ENCODE measurements around the gene PNPLA1. TPM values are rescaled to one million over a fixed set of nuclear protein-coding genes. Genes with fewer than 3 reads are reported as not detected.
A peak's percentile ranks its signal among the peaks of the same experiment; 100 is the strongest.

The PNPLA1 gene
- total and polyA plus RNA-seq, 5 donors = not detected

DNA sequence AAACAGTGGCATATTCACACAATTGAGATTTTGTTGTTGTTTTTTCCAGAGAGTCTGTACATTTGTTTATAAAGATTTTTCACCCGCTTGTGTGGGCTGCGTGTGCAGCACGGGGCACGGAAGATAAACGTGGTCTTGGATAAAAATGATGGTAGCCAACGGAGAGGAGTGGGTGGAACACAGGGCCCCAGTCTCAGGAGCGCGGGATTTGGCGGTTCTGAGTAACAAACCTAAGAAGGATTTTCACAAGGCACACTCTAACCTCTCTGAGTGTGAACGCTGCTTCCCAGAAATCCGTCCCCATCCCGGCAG is 70.4 kb downstream of the PNPLA1 start:
- Histone ChIP-seq H3K4me3 (ENCODE audit: low read length) (no peak overlapping the region), H3K4me1 (ENCODE audit: control insufficient read depth, insufficient read depth, low read length) (no peaks in the 10 kb centered on the region), H3K27ac (ENCODE audit: low read length) (no peak overlapping the region), H3K9me3 (ENCODE audit: control insufficient read depth, low read length) (no peaks in the 10 kb centered on the region), H3K27me3 (ENCODE audit: control insufficient read depth, insufficient read depth) (no peaks in the 10 kb centered on the region)
- ATAC-seq = peak in 1 of 2 donors; percentile 6
- WGBS = 53% methylated on average over 12 of the region's 12 CpGs
- DNase-seq = no peak
- intact Hi-C loops (cut with DNase I) = loop anchor here in 1 of 4 donors (2.0 kb wide), 1 partner anchor 21 kb away; no protein-coding TSS in a partner anchor

DNA sequence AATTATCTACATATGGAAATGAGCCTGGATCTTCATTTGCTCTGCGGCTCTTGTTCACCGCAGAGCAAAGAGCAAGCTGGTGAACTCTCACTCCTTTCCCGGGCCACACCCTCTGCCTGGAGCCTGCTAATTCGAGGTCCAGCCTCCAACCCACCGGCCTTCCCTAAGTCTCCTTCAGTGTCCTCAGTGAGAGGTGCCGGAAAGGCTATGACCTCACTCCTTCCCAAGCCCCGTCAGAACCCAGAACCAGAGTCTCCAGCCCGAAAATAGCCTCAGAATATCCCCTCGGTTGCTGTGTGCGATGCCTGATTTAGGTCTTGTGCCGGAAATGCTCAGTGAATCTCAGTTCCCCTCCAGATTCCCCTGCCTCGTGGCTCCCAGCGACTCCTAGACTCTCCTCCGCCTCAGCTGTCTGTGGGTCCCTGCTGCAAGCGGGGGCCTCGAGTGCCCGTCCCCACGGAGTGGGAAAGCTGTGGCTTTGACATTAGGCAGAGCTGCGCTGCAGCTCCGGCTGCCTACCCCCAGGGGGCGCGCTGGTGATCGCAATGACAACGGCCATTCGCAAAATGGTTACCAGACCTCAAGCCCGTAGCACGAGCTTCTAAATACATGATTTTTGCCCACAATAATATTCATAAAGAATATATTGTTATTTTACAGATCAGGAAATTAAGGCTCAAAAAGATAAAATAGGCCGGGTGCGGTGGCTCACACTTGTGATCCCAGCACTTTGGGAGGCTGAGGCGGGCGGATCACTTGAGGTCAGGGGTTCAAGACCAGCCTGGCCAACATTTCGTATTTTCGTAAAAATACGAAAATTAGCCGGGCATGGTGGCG is 71.0 kb downstream of the PNPLA1 start:
- Histone ChIP-seq H3K4me1 (ENCODE audit: control insufficient read depth, insufficient read depth, low read length) (no peaks in the 10 kb centered on the region), H3K27me3 (ENCODE audit: control insufficient read depth, insufficient read depth) (no peaks in the 10 kb centered on the region), H3K4me3 (ENCODE audit: low read length) (no peak overlapping the region), H3K27ac (ENCODE audit: low read length) (no peak overlapping the region), H3K9me3 (ENCODE audit: control insufficient read depth, low read length) (no peaks in the 10 kb centered on the region)
- WGBS = 19% methylated on average over 36 of the region's 36 CpGs
- ATAC-seq (peak; percentile 71 to 81), DNase-seq (peak; percentile 80 to 94 (median 92))
- intact Hi-C loops (cut with DNase I) = loop anchor here in 1 of 4 donors (2.0 kb wide), 1 partner anchor 20 kb away; no protein-coding TSS in a partner anchor

GRCh38 chr6:36343109-36343680 is 73.3 kb downstream of the PNPLA1 start:
- Histone ChIP-seq H3K27ac (ENCODE audit: low read length) (no peak overlapping the region), H3K4me1 (ENCODE audit: control insufficient read depth, insufficient read depth, low read length) (no peaks in the 10 kb centered on the region), H3K4me3 (ENCODE audit: low read length) (no peak overlapping the region), H3K27me3 (ENCODE audit: control insufficient read depth, insufficient read depth) (no peaks in the 10 kb centered on the region), H3K9me3 (ENCODE audit: control insufficient read depth, low read length) (no peaks in the 10 kb centered on the region)
- 72% methylated on average over 5 of the region's 5 CpGs for WGBS
- DNase-seq (peak in 1 of 3 donors; percentile 45), ATAC-seq (peak; percentile 54 to 62)
- intact Hi-C loops (cut with DNase I) = no loop called here

DNA sequence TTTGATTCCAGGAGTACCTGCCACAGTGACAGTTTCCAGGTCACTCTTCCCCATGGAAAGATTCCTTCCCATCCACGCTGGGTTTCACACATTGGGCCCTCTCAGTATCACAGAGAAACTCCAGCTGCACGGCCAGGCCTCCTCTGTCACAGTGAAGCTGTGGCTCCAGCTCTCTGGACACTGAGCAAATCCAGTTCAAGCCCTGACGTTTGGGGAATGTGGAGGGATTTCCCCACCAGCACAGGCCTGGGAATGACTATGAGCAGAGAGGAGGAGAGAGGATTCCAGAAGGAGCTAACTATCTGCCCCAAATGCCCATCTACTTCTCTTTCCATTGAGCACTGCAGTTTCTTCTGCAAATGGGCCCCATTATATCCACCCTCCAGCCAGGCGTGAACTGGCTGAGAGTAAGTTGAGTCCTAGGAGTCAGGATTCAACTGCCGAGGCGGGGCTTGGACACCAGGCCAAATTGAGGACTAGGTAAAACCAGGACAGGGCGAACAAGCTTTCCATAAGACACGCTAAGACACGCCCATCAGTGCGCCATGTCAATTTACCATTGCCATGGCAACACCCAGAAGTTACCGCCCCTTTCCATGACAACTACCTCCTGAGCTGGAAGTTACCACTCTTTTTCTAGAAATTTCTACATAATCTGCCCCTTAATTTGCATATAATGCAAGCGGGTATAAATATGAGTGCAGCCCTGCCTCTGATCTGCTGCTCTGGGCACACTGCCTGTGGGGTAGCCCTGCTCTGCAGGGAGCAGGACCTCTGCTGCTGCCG is 76.0 kb downstream of the PNPLA1 start:
- Histone ChIP-seq H3K27ac (ENCODE audit: low read length) (no peak overlapping the region), H3K9me3 (ENCODE audit: control insufficient read depth, low read length) (no peaks in the 10 kb centered on the region), H3K27me3 (ENCODE audit: control insufficient read depth, insufficient read depth) (no peaks in the 10 kb centered on the region), H3K4me3 (ENCODE audit: low read length) (no peak overlapping the region), H3K4me1 (ENCODE audit: control insufficient read depth, insufficient read depth, low read length) (peaks cover 7% of the 10 kb centered on the region)
- WGBS = 87% methylated on average over 13 of the region's 13 CpGs
- no peak for DNase-seq
- no peak for ATAC-seq
- intact Hi-C loops (cut with DNase I) = no loop called here

GRCh38 chr6:36346486-36347273 is 76.8 kb downstream of the PNPLA1 start:
- H3K27ac ChIP-seq (ENCODE audit: low read length) = no peak overlapping the region
- peaks cover 7% of the 10 kb centered on the region for H3K4me1 ChIP-seq (ENCODE audit: control insufficient read depth, insufficient read depth, low read length)
- H3K9me3 ChIP-seq (ENCODE audit: control insufficient read depth, low read length) = no peaks in the 10 kb centered on the region
- no peak for ATAC-seq
- intact Hi-C loops (cut with DNase I) = no loop called here
- H3K4me3 ChIP-seq (ENCODE audit: low read length) = no peak overlapping the region
- WGBS = 92% methylated on average over 20 of the region's 20 CpGs
- no peak for DNase-seq
- H3K27me3 ChIP-seq (ENCODE audit: control insufficient read depth, insufficient read depth) = no peaks in the 10 kb centered on the region

- Histone ChIP-seq H3K27ac (ENCODE audit: low read length) (no peak overlapping the region), H3K4me3 (ENCODE audit: low read length) (no peak overlapping the region), H3K9me3 (ENCODE audit: control insufficient read depth, low read length) (no peaks in the 10 kb centered on the region), H3K4me1 (ENCODE audit: control insufficient read depth, insufficient read depth, low read length) (peaks cover 7% of the 10 kb centered on the region), H3K27me3 (ENCODE audit: control insufficient read depth, insufficient read depth) (no peaks in the 10 kb centered on the region)
- no peak for ATAC-seq
- intact Hi-C loops (cut with DNase I) = no loop called here
- WGBS = 88% methylated on average over 4 of the region's 4 CpGs
- DNase-seq = no peak
Observed at GRCh38 chr6:36347621-36348020, 77.8 kb downstream of the PNPLA1 start.

GRCh38 chr6:36349240-36349639 is 79.4 kb downstream of the PNPLA1 start:
- Histone ChIP-seq H3K4me3 (ENCODE audit: low read length) (no peak overlapping the region), H3K4me1 (ENCODE audit: control insufficient read depth, insufficient read depth, low read length) (peaks cover 7% of the 10 kb centered on the region), H3K9me3 (ENCODE audit: control insufficient read depth, low read length) (no peaks in the 10 kb centered on the region), H3K27me3 (ENCODE audit: control insufficient read depth, insufficient read depth) (no peaks in the 10 kb centered on the region), H3K27ac (ENCODE audit: low read length) (no peak overlapping the region)
- WGBS = 84% methylated on average over 6 of the region's 6 CpGs
- ATAC-seq (no peak), DNase-seq (no peak)
- intact Hi-C loops (cut with DNase I) = no loop called here

DNA sequence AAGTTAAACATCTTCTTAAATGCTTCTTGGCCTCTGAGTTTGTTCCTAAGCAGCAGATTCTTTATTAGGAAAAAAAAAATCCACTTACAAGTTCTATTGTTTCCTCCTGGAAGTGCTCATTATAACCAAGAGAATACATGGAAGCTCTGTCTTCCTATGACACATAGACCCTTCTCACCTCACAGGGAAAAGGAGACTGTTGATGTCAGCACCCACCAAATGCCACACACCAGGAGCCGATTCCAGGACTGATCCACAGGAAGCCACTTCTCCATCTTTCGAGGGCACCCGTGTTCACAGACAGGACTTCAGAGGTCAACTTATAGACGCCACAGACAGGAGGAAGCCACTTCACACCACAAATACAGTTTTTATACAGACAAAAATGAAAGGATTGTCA is 80.2 kb downstream of the PNPLA1 start:
- H3K4me1 ChIP-seq (ENCODE audit: control insufficient read depth, insufficient read depth, low read length) = peaks cover 7% of the 10 kb centered on the region
- ATAC-seq (peak in 1 of 2 donors; percentile 71), DNase-seq (no peak)
- intact Hi-C loops (cut with DNase I) = loop anchor here in 2 of 4 donors (10.0 kb wide), 2 partner anchors 45 to 225 kb away; no protein-coding TSS in a partner anchor
- no peaks in the 10 kb centered on the region for H3K27me3 ChIP-seq (ENCODE audit: control insufficient read depth, insufficient read depth)
- no peak overlapping the region for H3K4me3 ChIP-seq (ENCODE audit: low read length)
- H3K9me3 ChIP-seq (ENCODE audit: control insufficient read depth, low read length) = no peaks in the 10 kb centered on the region
- no peak overlapping the region for H3K27ac ChIP-seq (ENCODE audit: low read length)
- WGBS = 63% methylated on average over 4 of the region's 4 CpGs

GRCh38 chr6:36350681-36351571 is 81.1 kb downstream of the PNPLA1 start:
- intact Hi-C loops (cut with DNase I) = loop anchor here in 2 of 4 donors (10.0 kb wide), 2 partner anchors 46 to 226 kb away; no protein-coding TSS in a partner anchor
- peak; percentile 70 to 92 for ATAC-seq
- H3K27ac ChIP-seq (ENCODE audit: low read length) = peak overlapping the region; percentile 61
- no peak overlapping the region for H3K4me3 ChIP-seq (ENCODE audit: low read length)
- DNase-seq = peak in 2 of 3 donors; percentile 66 to 69
- no peaks in the 10 kb centered on the region for H3K9me3 ChIP-seq (ENCODE audit: control insufficient read depth, low read length)
- peaks cover 7% of the 10 kb centered on the region for H3K4me1 ChIP-seq (ENCODE audit: control insufficient read depth, insufficient read depth, low read length)
- WGBS = 30% methylated on average over 15 of the region's 15 CpGs
- H3K27me3 ChIP-seq (ENCODE audit: control insufficient read depth, insufficient read depth) = no peaks in the 10 kb centered on the region

Data from right cardiac atrium (tissue), 5 donors.